ENCODE measurements around the gene CISD1. TPM values are rescaled to one million over a fixed set of nuclear protein-coding genes. Genes with fewer than 3 reads are reported as not detected.

Gene CISD1
- total RNA-seq, 1 experiment from 2014 or later = 43.2 TPM

GRCh38 chr10:58318346-58318745 is 49.4 kb downstream of the CISD1 start:
- Histone ChIP-seq H3K36me3 (no peaks in the 10 kb centered on the region), H3K9me3 (replicated peaks) (no peaks in the 10 kb centered on the region), H3K4me3 (no peak overlapping the region), H3K27me3 (no peaks in the 10 kb centered on the region), H3K4me1 (peaks cover 21% of the 10 kb centered on the region), H3K27ac (no peak overlapping the region)
- peak in 1 of 2 experiments; percentile 53 for DNase-seq

- H3K27ac ChIP-seq = no peak overlapping the region
- peaks cover 21% of the 10 kb centered on the region for H3K4me1 ChIP-seq
- H3K36me3 ChIP-seq = no peaks in the 10 kb centered on the region
- no peaks in the 10 kb centered on the region for H3K27me3 ChIP-seq
- no peak overlapping the region for H3K4me3 ChIP-seq
- no peaks in the 10 kb centered on the region for H3K9me3 ChIP-seq (replicated peaks)
- DNase-seq = peak in 1 of 2 experiments; percentile 30
These were observed 50.6 kb downstream of the CISD1 start for GRCh38 chr10:58319599-58319998.

- no peak overlapping the region for H3K4me3 ChIP-seq
- no peaks in the 10 kb centered on the region for H3K36me3 ChIP-seq
- DNase-seq = peak; percentile 61 to 74
- H3K27ac ChIP-seq = no peak overlapping the region
- H3K4me1 ChIP-seq = peaks cover 21% of the 10 kb centered on the region
- H3K9me3 ChIP-seq (replicated peaks) = no peaks in the 10 kb centered on the region
- no peaks in the 10 kb centered on the region for H3K27me3 ChIP-seq
These were observed 51.5 kb downstream of the CISD1 start for GRCh38 chr10:58320351-58321049.

GRCh38 chr10:58322072-58322834 is 53.3 kb downstream of the CISD1 start:
- H3K27ac ChIP-seq = no peak overlapping the region
- no peaks in the 10 kb centered on the region for H3K9me3 ChIP-seq (replicated peaks)
- no peaks in the 10 kb centered on the region for H3K36me3 ChIP-seq
- peaks cover 21% of the 10 kb centered on the region for H3K4me1 ChIP-seq
- H3K4me3 ChIP-seq = no peak overlapping the region
- DNase-seq = peak in 1 of 2 experiments; percentile 22
- H3K27me3 ChIP-seq = no peaks in the 10 kb centered on the region

GRCh38 chr10:58322835-58323209 is 53.9 kb downstream of the CISD1 start:
- Histone ChIP-seq H3K27ac (no peak overlapping the region), H3K4me1 (peaks cover 21% of the 10 kb centered on the region), H3K9me3 (replicated peaks) (no peaks in the 10 kb centered on the region), H3K36me3 (no peaks in the 10 kb centered on the region), H3K4me3 (no peak overlapping the region), H3K27me3 (no peaks in the 10 kb centered on the region)
- DNase-seq = no peak

GRCh38 chr10:58326967-58327381 is 58.0 kb downstream of the CISD1 start:
- Histone ChIP-seq H3K27ac (no peak overlapping the region), H3K9me3 (replicated peaks) (no peaks in the 10 kb centered on the region), H3K4me1 (peaks cover 7% of the 10 kb centered on the region), H3K36me3 (no peaks in the 10 kb centered on the region), H3K27me3 (no peaks in the 10 kb centered on the region), H3K4me3 (no peak overlapping the region)
- DNase-seq = no peak

GRCh38 chr10:58328233-58328632 is 59.3 kb downstream of the CISD1 start:
- Histone ChIP-seq H3K27me3 (no peaks in the 10 kb centered on the region), H3K9me3 (replicated peaks) (no peaks in the 10 kb centered on the region), H3K4me1 (no peaks in the 10 kb centered on the region), H3K27ac (no peak overlapping the region), H3K4me3 (no peak overlapping the region), H3K36me3 (no peaks in the 10 kb centered on the region)
- DNase-seq = no peak

- no peaks in the 10 kb centered on the region for H3K27me3 ChIP-seq
- no peak overlapping the region for H3K27ac ChIP-seq
- no peaks in the 10 kb centered on the region for H3K4me1 ChIP-seq
- H3K36me3 ChIP-seq = no peaks in the 10 kb centered on the region
- no peaks in the 10 kb centered on the region for H3K9me3 ChIP-seq (replicated peaks)
- H3K4me3 ChIP-seq = no peak overlapping the region
- no peak for DNase-seq
These were observed 61.5 kb downstream of the CISD1 start for GRCh38 chr10:58330431-58330830.

GRCh38 chr10:58331646-58332045 is 62.7 kb downstream of the CISD1 start:
- Histone ChIP-seq H3K4me3 (no peak overlapping the region), H3K27me3 (no peaks in the 10 kb centered on the region), H3K36me3 (no peaks in the 10 kb centered on the region), H3K9me3 (replicated peaks) (no peaks in the 10 kb centered on the region), H3K4me1 (no peaks in the 10 kb centered on the region), H3K27ac (no peak overlapping the region)
- no peak for DNase-seq

- Histone ChIP-seq H3K9me3 (replicated peaks) (no peaks in the 10 kb centered on the region), H3K27ac (peak within 1 kb of the TSS; percentile 23; the same call in 1 of the 2 replicates), H3K36me3 (no peaks in the 10 kb centered on the region), H3K4me3 (peak within 1 kb of the TSS; percentile 77), H3K4me1 (no peaks in the 10 kb centered on the region), H3K27me3 (no peaks in the 10 kb centered on the region)
- peak; percentile 75 to 78 for DNase-seq
These were observed 65.9 kb downstream of the CISD1 start, which contains the start of gene UBE2D1 for GRCh38 chr10:58334817-58335305. UBE2D1 (plus strand) TSS chr10:58335006; CDS start chr10:58335202, 196 bp downstream.

GRCh38 chr10:58335306-58336005 is 66.5 kb downstream of the CISD1 start:
- no peaks in the 10 kb centered on the region for H3K4me1 ChIP-seq
- peak in 1 of 2 experiments; percentile 19 for DNase-seq
- H3K9me3 ChIP-seq (replicated peaks) = no peaks in the 10 kb centered on the region
- H3K4me3 ChIP-seq = peak overlapping the region; percentile 77
- H3K27me3 ChIP-seq = no peaks in the 10 kb centered on the region
- H3K36me3 ChIP-seq = no peaks in the 10 kb centered on the region
- peak overlapping the region; percentile 23; the same call in 1 of the 2 replicates for H3K27ac ChIP-seq

GRCh38 chr10:58336242-58336641 is 67.3 kb downstream of the CISD1 start:
- Histone ChIP-seq H3K27me3 (no peaks in the 10 kb centered on the region), H3K27ac (no peak overlapping the region), H3K9me3 (replicated peaks) (no peaks in the 10 kb centered on the region), H3K4me3 (no peak overlapping the region; the same call in 1 of the 2 replicates), H3K4me1 (no peaks in the 10 kb centered on the region), H3K36me3 (no peaks in the 10 kb centered on the region)
- no peak for DNase-seq

Data from SJCRH30 (cell line).